ENCODE measurements around the gene PTF1A.

DNA sequence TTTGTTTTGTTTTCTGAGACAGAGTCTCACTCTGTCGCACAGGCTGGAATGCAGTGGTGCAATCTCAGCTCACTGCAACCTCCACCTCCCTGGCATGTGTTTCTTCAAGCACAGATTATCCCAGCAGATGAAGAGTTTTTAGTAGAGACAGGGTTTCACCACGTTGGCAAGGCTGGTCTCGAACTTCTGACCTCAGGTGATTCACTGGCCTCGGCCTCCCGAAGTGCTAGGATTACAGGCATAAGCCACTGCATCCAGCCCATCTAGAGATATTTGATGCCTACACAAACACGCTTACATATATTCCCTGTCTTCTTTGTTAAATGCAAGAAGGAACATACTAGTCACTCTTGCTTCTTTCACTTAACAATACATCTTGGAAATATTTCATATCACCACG lies 5.9 kb upstream of the PTF1A start:
- TF ChIP-seq POLR2AphosphoS5 (IDR thresholded peaks at IDR 0.05; ENCODE audit: low read depth, low read length): no peak
- TF ChIP-seq SIN3A (IDR thresholded peaks at IDR 0.05; ENCODE audit: borderline replicate concordance, low read depth, low read length): no peak
- no peak for TF ChIP-seq MXI1 (IDR thresholded peaks at IDR 0.05; ENCODE audit: low read depth, low read length)
- TF ChIP-seq, protein P1, sequence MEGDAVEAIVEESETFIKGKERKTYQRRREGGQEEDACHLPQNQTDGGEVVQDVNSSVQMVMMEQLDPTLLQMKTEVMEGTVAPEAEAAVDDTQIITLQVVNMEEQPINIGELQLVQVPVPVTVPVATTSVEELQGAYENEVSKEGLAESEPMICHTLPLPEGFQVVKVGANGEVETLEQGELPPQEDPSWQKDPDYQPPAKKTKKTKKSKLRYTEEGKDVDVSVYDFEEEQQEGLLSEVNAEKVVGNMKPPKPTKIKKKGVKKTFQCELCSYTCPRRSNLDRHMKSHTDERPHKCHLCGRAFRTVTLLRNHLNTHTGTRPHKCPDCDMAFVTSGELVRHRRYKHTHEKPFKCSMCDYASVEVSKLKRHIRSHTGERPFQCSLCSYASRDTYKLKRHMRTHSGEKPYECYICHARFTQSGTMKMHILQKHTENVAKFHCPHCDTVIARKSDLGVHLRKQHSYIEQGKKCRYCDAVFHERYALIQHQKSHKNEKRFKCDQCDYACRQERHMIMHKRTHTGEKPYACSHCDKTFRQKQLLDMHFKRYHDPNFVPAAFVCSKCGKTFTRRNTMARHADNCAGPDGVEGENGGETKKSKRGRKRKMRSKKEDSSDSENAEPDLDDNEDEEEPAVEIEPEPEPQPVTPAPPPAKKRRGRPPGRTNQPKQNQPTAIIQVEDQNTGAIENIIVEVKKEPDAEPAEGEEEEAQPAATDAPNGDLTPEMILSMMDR (IDR thresholded peaks at IDR 0.05): no peak
- no peak for TF ChIP-seq FOXM1 (IDR thresholded peaks at IDR 0.05; ENCODE audit: low read depth)
- TF ChIP-seq, protein P2, sequence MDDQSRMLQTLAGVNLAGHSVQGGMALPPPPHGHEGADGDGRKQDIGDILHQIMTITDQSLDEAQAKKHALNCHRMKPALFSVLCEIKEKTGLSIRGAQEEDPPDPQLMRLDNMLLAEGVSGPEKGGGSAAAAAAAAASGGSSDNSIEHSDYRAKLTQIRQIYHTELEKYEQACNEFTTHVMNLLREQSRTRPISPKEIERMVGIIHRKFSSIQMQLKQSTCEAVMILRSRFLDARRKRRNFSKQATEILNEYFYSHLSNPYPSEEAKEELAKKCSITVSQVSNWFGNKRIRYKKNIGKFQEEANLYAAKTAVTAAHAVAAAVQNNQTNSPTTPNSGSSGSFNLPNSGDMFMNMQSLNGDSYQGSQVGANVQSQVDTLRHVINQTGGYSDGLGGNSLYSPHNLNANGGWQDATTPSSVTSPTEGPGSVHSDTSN (IDR thresholded peaks at IDR 0.05): no peak
- no peak for TF ChIP-seq CHD2 (IDR thresholded peaks at IDR 0.05; ENCODE audit: low read length, partially characterized antibody)
- TF ChIP-seq ELF1 (IDR thresholded peaks at IDR 0.05): no peak
